Tibial nerve (tissue), 4 donors: ENCODE results near the gene ARPC1A.

ENCODE experiments used
- EP300 ChIP-seq, 2 donors: sonication (generic); formaldehyde crosslinking; IDR thresholded peaks; one replicate each; pipeline ENCODE4 v1.6.1; 2017; ENCODE audit warnings: antibody characterized with exemption in 2 of 2, mild to moderate bottlenecking in 1 of 2
- TF ChIP-seq, protein P1 (sequence below), 5 experiments: fragments of 200-600 bp in 3 of 5; fragments of 450-650 bp in 2 of 5; sonication (generic) in 3 of 5; IDR thresholded peaks; one replicate each; pipeline ENCODE4 v1.5.1; 2016 to 2019; ENCODE audit warnings: antibody characterized with exemption in 5 of 5, mild to moderate bottlenecking in 3 of 5, moderate library complexity in 2 of 5

DNA sequence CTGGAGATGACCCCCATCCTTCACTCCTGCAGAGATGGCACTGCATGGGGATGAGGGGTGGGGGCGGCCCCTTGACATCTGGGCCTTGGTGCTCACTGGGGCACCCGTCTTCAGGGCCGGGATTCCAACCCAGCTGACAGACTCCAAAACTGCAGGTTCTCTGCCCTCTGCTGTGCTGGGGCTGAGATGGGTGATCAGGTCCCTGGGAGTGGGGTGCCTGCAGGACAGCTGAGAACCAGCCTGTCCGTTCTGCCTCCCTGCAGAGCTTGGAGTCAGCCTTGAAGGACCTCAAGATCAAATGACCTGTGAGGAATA, 68.4 kb downstream of the ARPC1A start:
- TF ChIP-seq, protein P1, sequence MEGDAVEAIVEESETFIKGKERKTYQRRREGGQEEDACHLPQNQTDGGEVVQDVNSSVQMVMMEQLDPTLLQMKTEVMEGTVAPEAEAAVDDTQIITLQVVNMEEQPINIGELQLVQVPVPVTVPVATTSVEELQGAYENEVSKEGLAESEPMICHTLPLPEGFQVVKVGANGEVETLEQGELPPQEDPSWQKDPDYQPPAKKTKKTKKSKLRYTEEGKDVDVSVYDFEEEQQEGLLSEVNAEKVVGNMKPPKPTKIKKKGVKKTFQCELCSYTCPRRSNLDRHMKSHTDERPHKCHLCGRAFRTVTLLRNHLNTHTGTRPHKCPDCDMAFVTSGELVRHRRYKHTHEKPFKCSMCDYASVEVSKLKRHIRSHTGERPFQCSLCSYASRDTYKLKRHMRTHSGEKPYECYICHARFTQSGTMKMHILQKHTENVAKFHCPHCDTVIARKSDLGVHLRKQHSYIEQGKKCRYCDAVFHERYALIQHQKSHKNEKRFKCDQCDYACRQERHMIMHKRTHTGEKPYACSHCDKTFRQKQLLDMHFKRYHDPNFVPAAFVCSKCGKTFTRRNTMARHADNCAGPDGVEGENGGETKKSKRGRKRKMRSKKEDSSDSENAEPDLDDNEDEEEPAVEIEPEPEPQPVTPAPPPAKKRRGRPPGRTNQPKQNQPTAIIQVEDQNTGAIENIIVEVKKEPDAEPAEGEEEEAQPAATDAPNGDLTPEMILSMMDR (IDR thresholded peaks at IDR 0.05): no peak
- TF ChIP-seq EP300 (IDR thresholded peaks at IDR 0.05): no peak
